HEK293T (cell line): ENCODE results near the gene ATXN7.

Experiments used
- CTCF ChIA-PET: fragments of 350-600 bp; formaldehyde crosslinking; extraction: SDS; loops from one replicate; lab custom pipeline; 2021; ENCODE audit warnings: antibody characterized with exemption, inconsistent platforms; lab: Yijun Ruan, JAX
- POLR2A ChIA-PET: fragments of 350-600 bp; formaldehyde crosslinking; extraction: SDS; loops from one replicate; lab custom pipeline; 2020; ENCODE audit warnings: antibody characterized with exemption, inconsistent platforms; lab: Yijun Ruan, JAX
- DNase-seq: peaks from one replicate; pipeline ENCODE4 v3.0.0; 2012; ENCODE audit warnings: mixed read lengths; ENCODE audit errors: extremely low spot score
- ARNT ChIP-seq: fragments of 450-650 bp; IDR thresholded peaks from 2 replicates; pipeline ENCODE4 v1.6.1; 2017; ENCODE audit warnings: mild to moderate bottlenecking
- BHLHE40 ChIP-seq: fragments of 450-650 bp; IDR thresholded peaks from 2 replicates; pipeline ENCODE4 v1.6.1; 2016; ENCODE audit warnings: mild to moderate bottlenecking, moderate library complexity, borderline replicate concordance
- CTBP1 ChIP-seq: fragments of 450-650 bp; IDR thresholded peaks from 2 replicates; pipeline ENCODE4 v1.6.1; 2016; ENCODE audit warnings: borderline replicate concordance
- ELF4 ChIP-seq: fragments of 450-650 bp; IDR thresholded peaks from 2 replicates; pipeline ENCODE4 v1.6.1; 2017; ENCODE audit warnings: antibody characterized with exemption
- FOXA1 ChIP-seq: fragments of 450-650 bp; IDR thresholded peaks from 2 replicates; pipeline ENCODE4 v1.6.1; 2016; ENCODE audit warnings: mild to moderate bottlenecking
- FOXK2 ChIP-seq: fragments of 450-650 bp; IDR thresholded peaks from 2 replicates; pipeline ENCODE4 v1.6.1; 2016; ENCODE audit warnings: mild to moderate bottlenecking
- FOXM1 ChIP-seq: fragments of 450-650 bp; IDR thresholded peaks from 2 replicates; pipeline ENCODE4 v1.6.1; 2017; ENCODE audit warnings: mild to moderate bottlenecking, borderline replicate concordance
- HDGF ChIP-seq: fragments of 450-650 bp; IDR thresholded peaks from 2 replicates; pipeline ENCODE4 v1.6.1; 2017; ENCODE audit warnings: antibody characterized with exemption, borderline replicate concordance
- L3MBTL2 ChIP-seq: fragments of 450-650 bp; conservative IDR thresholded peaks from 2 replicates; pipeline ENCODE4 v1.6.1; 2016; ENCODE audit warnings: mild to moderate bottlenecking
- LEF1 ChIP-seq: fragments of 450-650 bp; IDR thresholded peaks from 2 replicates; pipeline ENCODE4 v1.6.1; 2017; ENCODE audit warnings: mild to moderate bottlenecking, borderline replicate concordance
- NFRKB ChIP-seq: fragments of 450-650 bp; IDR thresholded peaks from 2 replicates; pipeline ENCODE4 v1.6.1; 2016; ENCODE audit warnings: mild to moderate bottlenecking, moderate library complexity
- SP1 ChIP-seq: fragments of 450-650 bp; IDR thresholded peaks from 2 replicates; pipeline ENCODE4 v1.6.1; 2017
- SUZ12 ChIP-seq: fragments of 450-650 bp; IDR thresholded peaks from 2 replicates; pipeline ENCODE4 v1.6.1; 2016; ENCODE audit warnings: mild to moderate bottlenecking
- TARDBP ChIP-seq: fragments of 450-650 bp; IDR thresholded peaks from 2 replicates; pipeline ENCODE4 v1.6.1; 2016
- ZNF384 ChIP-seq: fragments of 450-650 bp; IDR thresholded peaks from 2 replicates; pipeline ENCODE4 v1.6.1; 2016
- TF ChIP-seq, protein P1 (sequence below): fragments of 450-650 bp; IDR thresholded peaks from 2 replicates; pipeline ENCODE4 v1.6.1; 2016

The ATXN7 gene

DNA sequence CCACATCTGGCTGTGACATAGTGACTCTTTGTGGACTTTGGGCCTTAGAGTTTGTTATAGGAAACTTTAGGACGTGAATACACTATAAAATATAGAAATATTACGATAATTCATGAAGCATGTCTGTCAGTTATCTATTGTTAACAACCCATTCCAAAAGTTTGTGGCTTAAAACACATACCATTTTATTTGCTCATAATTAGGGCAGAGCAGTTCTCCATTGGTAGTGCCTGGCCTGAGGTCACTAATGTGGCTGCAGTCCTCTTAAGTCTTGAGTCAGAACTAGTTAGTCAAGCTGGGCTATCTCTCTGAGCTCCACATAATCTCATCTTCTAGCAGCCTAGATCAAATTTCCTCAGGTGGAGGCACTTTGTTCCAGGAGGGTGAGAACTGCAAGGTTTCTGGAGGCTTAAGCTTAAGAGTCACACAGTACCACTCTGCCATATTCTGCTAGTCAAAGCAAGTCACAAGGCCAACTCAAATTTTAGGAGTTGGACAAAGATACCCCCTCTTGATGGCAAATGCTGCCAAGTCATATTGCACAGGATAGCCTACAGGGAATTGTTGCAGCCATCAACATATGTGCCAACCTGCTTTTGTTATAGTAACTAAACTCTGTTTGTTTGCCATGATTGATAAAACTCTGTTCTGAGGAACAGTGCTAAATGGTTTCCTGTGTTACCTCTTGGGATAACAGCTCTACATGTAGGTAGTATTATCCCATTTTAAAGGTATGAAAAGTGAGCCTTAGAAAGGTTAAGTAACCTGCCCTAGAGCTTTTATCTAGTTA, 8.7 kb downstream of the ATXN7 start:
- CTCF ChIA-PET: no interaction called here
- TF ChIP-seq L3MBTL2 (no peak), SP1 (no peak), TARDBP (no peak), ELF4 (no peak), ZNF384 (no peak), NFRKB (no peak), HDGF (no peak), CTBP1 (no peak), FOXA1 (no peak), FOXM1 (no peak), FOXK2 (no peak), ARNT (no peak), LEF1 (no peak)
- TF ChIP-seq, protein P1, sequence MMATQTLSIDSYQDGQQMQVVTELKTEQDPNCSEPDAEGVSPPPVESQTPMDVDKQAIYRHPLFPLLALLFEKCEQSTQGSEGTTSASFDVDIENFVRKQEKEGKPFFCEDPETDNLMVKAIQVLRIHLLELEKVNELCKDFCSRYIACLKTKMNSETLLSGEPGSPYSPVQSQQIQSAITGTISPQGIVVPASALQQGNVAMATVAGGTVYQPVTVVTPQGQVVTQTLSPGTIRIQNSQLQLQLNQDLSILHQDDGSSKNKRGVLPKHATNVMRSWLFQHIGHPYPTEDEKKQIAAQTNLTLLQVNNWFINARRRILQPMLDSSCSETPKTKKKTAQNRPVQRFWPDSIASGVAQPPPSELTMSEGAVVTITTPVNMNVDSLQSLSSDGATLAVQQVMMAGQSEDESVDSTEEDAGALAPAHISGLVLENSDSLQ: no peak
- no peak for DNase-seq
- POLR2A ChIA-PET: no interaction called here

DNA sequence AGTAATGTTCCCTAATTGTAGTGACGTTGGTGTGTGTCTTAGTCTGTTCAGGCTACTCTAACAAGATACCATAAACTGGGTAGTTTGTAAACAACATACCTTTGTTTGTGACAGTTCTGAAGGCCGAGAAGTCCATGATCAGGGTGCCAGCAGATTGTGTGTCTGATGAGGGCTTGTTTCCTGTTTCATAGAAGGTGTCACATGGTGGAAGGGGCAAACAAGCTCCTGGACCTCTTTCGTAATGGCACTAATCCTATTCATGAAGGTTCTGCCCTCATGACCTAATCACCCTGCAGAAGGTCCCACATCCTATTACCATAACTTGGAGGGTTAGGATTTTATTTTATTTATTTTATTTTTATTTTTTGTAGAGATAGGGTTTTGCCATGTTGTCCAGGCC, 11.1 kb downstream of the ATXN7 start:
- CTCF ChIA-PET: no interaction called here
- POLR2A ChIA-PET: no interaction called here
- no peak for TF ChIP-seq TARDBP
- no peak for TF ChIP-seq LEF1
- no peak for TF ChIP-seq ARNT
- TF ChIP-seq, protein P1: no peak
- no peak for TF ChIP-seq L3MBTL2
- TF ChIP-seq ELF4: no peak
- no peak for TF ChIP-seq BHLHE40
- no peak for TF ChIP-seq ZNF384
- no peak for TF ChIP-seq FOXA1
- no peak for TF ChIP-seq FOXK2
- TF ChIP-seq CTBP1: no peak
- TF ChIP-seq NFRKB: no peak
- TF ChIP-seq SP1: no peak
- no peak for TF ChIP-seq HDGF
- no peak for TF ChIP-seq SUZ12
- no peak for TF ChIP-seq FOXM1
- DNase-seq: no peak

DNA sequence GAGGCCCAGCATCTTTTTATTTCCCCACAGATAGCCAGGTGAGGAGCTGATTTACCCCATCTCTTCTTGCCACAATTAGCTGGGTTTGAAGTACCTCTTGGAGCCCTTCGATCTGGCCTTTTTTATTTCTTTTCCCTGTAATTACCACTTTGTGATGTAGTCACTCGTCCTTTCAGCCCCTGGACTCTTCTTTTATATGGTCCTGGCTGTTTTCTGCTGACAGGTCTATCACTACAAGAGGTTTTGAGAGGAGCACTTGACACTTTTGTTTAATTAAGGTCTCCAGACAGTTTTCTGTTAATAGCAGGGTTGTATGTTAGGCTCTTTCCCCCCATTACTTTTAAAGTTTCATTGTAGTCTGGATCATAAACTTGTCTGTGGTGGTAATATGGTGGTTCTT, 11.8 kb downstream of the ATXN7 start:
- ChIA-PET POLR2A (interaction anchor here (0.7 to 2.5 kb wide), 2 partner anchors 9 to 12 kb away, joined by 4 to 8 read pairs; partner anchors contain the start of genes ATXN7 and THOC7), CTCF (interaction anchor here (0.6 kb wide), 1 partner anchor 1881 kb away, joined by 3 read pairs; no protein-coding TSS in a partner anchor)
- DNase-seq: no peak
- no peak for TF ChIP-seq SP1
- TF ChIP-seq, protein P1: peak; percentile 35; the same call in 1 of the 2 replicates

DNA sequence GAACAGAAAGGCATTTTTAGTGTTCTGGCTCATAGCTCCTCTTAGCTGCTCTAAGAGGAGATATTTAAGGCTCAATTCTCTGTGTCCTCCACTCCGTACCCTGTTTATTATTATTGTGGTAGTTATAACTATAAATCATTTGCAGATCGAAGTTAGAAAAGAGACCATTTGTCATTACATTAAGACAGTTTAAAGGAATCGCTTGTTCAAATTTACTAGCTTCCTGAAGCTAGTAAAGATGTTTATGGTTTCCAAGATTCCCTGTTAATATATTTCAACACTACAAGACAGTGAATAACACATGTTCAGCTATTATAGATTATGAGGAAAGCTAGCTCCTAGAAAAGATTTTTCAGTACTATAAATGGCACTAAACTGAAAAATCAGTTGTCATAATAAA, 12.6 kb downstream of the ATXN7 start:
- ChIA-PET POLR2A (interaction anchor here (0.7 to 2.5 kb wide), 2 partner anchors 8 to 12 kb away, joined by 4 to 8 read pairs; partner anchors contain the start of genes ATXN7 and THOC7), CTCF (no interaction called here)
- DNase-seq: no peak
- 0 out of 2 replicates have a peak, but pooled peaks have one; percentile 22 for TF ChIP-seq CTBP1
- no peak for TF ChIP-seq L3MBTL2
- no peak for TF ChIP-seq TARDBP
- TF ChIP-seq ARNT: no peak
- TF ChIP-seq LEF1: no peak
- TF ChIP-seq FOXK2: no peak
- TF ChIP-seq, protein P1: peak; percentile 92
- TF ChIP-seq HDGF: no peak
- TF ChIP-seq BHLHE40: no peak

DNA sequence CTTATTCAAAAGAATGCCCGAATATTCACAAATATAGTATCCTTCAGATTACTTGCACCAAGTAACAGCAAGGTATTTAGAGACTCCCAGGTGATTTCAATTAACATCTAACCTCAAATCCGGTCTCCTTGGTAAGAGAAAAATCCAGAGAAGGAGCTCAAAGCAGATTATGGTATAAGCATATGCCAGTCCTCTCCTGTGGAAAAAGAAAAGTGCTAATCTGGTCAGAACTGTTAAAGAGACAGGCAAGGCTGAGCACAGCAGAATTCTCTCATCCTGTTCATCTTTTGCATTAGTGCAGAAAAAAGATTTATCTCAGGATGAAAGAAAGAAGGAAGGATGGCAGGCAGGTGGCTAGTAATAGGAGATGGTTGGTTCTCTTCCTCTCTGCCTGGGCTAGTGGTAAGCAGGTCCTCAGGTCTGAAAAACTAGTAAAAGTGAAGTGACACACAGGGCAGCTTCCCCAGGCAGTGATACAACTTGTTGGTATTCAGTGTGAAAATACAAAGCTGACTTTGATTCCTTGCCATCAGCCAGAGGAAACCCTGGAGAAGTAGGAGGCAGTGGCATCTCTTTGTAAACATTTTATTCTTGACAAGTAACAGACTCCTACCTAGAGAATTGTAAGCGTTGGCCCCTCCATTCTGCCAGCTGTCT, 14.2 kb downstream of the ATXN7 start:
- TF ChIP-seq ARNT: no peak
- TF ChIP-seq FOXK2: no peak
- no peak for TF ChIP-seq HDGF
- TF ChIP-seq L3MBTL2: no peak
- CTCF ChIA-PET: no interaction called here
- DNase-seq: no peak
- POLR2A ChIA-PET: interaction anchor here (2.5 kb wide), 1 partner anchor 14 kb away, joined by 8 read pairs; the partner anchor contains the start of genes ATXN7 and THOC7
